T1000 (cell line): Measurements from ENCODE around the gene PTTG1.

ENCODE experiments used
- DNase-seq: peaks from one replicate; lab custom pipeline; 2025; ENCODE audit warnings: mixed read lengths; lab: John Stamatoyannopoulos, UW

The PTTG1 gene

GRCh38 chr5:160453751-160454150, 32.1 kb downstream of the PTTG1 start:
- no peak for DNase-seq

GRCh38 chr5:160455600-160455999, 33.9 kb downstream of the PTTG1 start:
- no peak for DNase-seq

- no peak for DNase-seq
These were observed 35.0 kb downstream of the PTTG1 start for GRCh38 chr5:160456480-160457177.

GRCh38 chr5:160457252-160457651, 35.6 kb downstream of the PTTG1 start:
- no peak for DNase-seq

GRCh38 chr5:160458806-160459800, 37.4 kb downstream of the PTTG1 start:
- DNase-seq, result no peak

- no peak for DNase-seq
These were observed 38.9 kb downstream of the PTTG1 start for GRCh38 chr5:160460377-160461049.

GRCh38 chr5:160461378-160461777, 39.7 kb downstream of the PTTG1 start:
- DNase-seq, result no peak

- no peak for DNase-seq
These were observed 40.5 kb downstream of the PTTG1 start for GRCh38 chr5:160462167-160462566.

GRCh38 chr5:160463227-160463626, 41.6 kb downstream of the PTTG1 start:
- DNase-seq, result no peak

- DNase-seq, result no peak
These were observed 42.2 kb downstream of the PTTG1 start for GRCh38 chr5:160463740-160464465.

- DNase-seq, result no peak
These were observed 42.8 kb downstream of the PTTG1 start for GRCh38 chr5:160464466-160464797.

GRCh38 chr5:160466116-160466515, 44.5 kb downstream of the PTTG1 start:
- DNase-seq, result no peak

GRCh38 chr5:160466889-160467554, 45.4 kb downstream of the PTTG1 start:
- no peak for DNase-seq

GRCh38 chr5:160467555-160468362, 46.1 kb downstream of the PTTG1 start:
- peak; percentile 49 for DNase-seq

GRCh38 chr5:160468363-160468975, 46.8 kb downstream of the PTTG1 start:
- no peak for DNase-seq

- no peak for DNase-seq
These were observed 47.8 kb downstream of the PTTG1 start for GRCh38 chr5:160469156-160470144.

- no peak for DNase-seq
These were observed 49.0 kb downstream of the PTTG1 start for GRCh38 chr5:160470437-160471361.

- no peak for DNase-seq
These were observed 50.1 kb downstream of the PTTG1 start for GRCh38 chr5:160471761-160472160.
